HepG2 (cell line): ENCODE data around the gene PWWP2A. TPM values are rescaled to one million over a fixed set of nuclear protein-coding genes. Genes with fewer than 3 reads are reported as not detected.

Source experiments
- polyA plus RNA-seq, 8 experiments: library from polyadenylated mRNA; depleted of rRNA in 3 of 8; stranded (reverse) in 7 of 8; unstranded in 1 of 8; fragments of >200 nt; fragmentation: Illumina TruSeq in 4 of 8; extraction: Trizol in 4 of 8; gene quantifications; 2 replicates each; pipeline versions ENCODE4 v1.2.1 to v1.2.3, GENCODE V29; 2011 to 2016; ENCODE audit warnings: low read depth in 4 of 8, missing spikeins in 1 of 8, mixed read lengths in 1 of 8; ENCODE audit not compliant: insufficient read depth in 1 of 8
- total RNA-seq, 5 experiments: library from RNA; depleted of rRNA; stranded (reverse); fragments of >200 nt; fragmentation: Illumina TruSeq; extraction: Trizol; gene quantifications; 2 replicates each; pipeline ENCODE4 v1.2.3, GENCODE V29; 2016; ENCODE audit warnings: low read depth in 1 of 5

PWWP2A gene
- total and polyA plus RNA-seq, 2 of the 13 experiments (the other 11 are each of a cell fraction or from before 2014, with no cell fraction given): 7.3 to 16.9 TPM

Other genes starting within 250 kb of the PWWP2A start
- gene ADRA1B, start 203.0 kb downstream of the PWWP2A start, total RNA-seq (2016; rRNA removed; fragmentation: Illumina TruSeq; extraction: Trizol): not detected in 2 replicates
- gene ADRA1B, start 203.0 kb downstream of the PWWP2A start, polyA plus RNA-seq (2011; rRNA removed): not detected in 2 replicates
- 72.1 and 104 TPM in 2 replicates for gene TTC1, start 110.3 kb downstream of the PWWP2A start, total RNA-seq (2016; rRNA removed; fragmentation: Illumina TruSeq; extraction: Trizol)
- gene TTC1, start 110.3 kb downstream of the PWWP2A start, polyA plus RNA-seq (2011; rRNA removed): 15.2 and 16.1 TPM in 2 replicates
- gene FABP6, start 110.1 kb upstream of the PWWP2A start, total RNA-seq (2016; rRNA removed; fragmentation: Illumina TruSeq; extraction: Trizol): not detected in 2 replicates
- 0.13 TPM in 1 of 2 replicates, not detected in the other for gene FABP6, start 110.1 kb upstream of the PWWP2A start, polyA plus RNA-seq (2011; rRNA removed)
- gene CCNJL, start 193.1 kb upstream of the PWWP2A start, total RNA-seq (2016; rRNA removed; fragmentation: Illumina TruSeq; extraction: Trizol): 1.1 and 1.6 TPM in 2 replicates
- 4.2 and 4.4 TPM in 2 replicates for gene CCNJL, start 193.1 kb upstream of the PWWP2A start, polyA plus RNA-seq (2011; rRNA removed)